PC-3 (cell line): ENCODE data around the gene TTLL9. TPM values are rescaled to one million over a fixed set of nuclear protein-coding genes. Genes with fewer than 3 reads are reported as not detected.

Source experiments
- ATAC-seq: fragments of 200-7000 bp; cut with Tn5 transposase; 2 replicates; pipeline ENCODE4 v1.9.1; 2020; ENCODE audit warnings: mild to moderate bottlenecking, moderate library complexity
- BruUV-seq: library from RNA; stranded (reverse); fragments of 400-500 nt; replicated peaks from 2 replicates; lab custom pipeline; 2021; lab: Mats Ljungman, UMichigan
- CTCF ChIA-PET: fragments of 300-600 bp; sonication (Branson Sonifier 250); formaldehyde crosslinking; loops from one replicate; lab custom pipeline; 2022; ENCODE audit warnings: antibody characterized with exemption; lab: Charles Lee
- POLR2A ChIA-PET: fragments of 300-600 bp; sonication (Branson Sonifier 250); formaldehyde crosslinking; loops from one replicate; lab custom pipeline; 2022; ENCODE audit warnings: antibody characterized with exemption; ENCODE audit not compliant: unreplicated experiment; lab: Charles Lee
- DNase-seq: peaks from one replicate; pipeline ENCODE4 v3.0.0-alpha.2; 2015
- H2AFZ ChIP-seq: fragments of 300-600 bp; sonication (generic); 2 replicates; pipeline ENCODE4 v1.6.0; 2016; ENCODE audit warnings: antibody characterized with exemption, low read length
- H3F3A ChIP-seq: fragments of 300-600 bp; sonication (generic); one replicate; pipeline ENCODE4 v1.6.0; 2017; ENCODE audit warnings: antibody characterized with exemption, low read length, control low read depth, mild to moderate bottlenecking; ENCODE audit not compliant: unreplicated experiment
- H3K27ac ChIP-seq: fragments of 300-600 bp; sonication (generic); 2 replicates; pipeline ENCODE4 v1.5.1; 2016; ENCODE audit warnings: mild to moderate bottlenecking, low read length
- H3K27me3 ChIP-seq: fragments of 300-600 bp; sonication (generic); 2 replicates; pipeline ENCODE4 v1.6.1; 2016; ENCODE audit warnings: low read length, mixed read lengths
- H3K36me3 ChIP-seq: fragments of 300-600 bp; sonication (generic); 2 replicates; pipeline ENCODE4 v1.6.1; 2016; ENCODE audit warnings: low read depth, mixed run types, low read length, mixed read lengths
- H3K4me1 ChIP-seq: fragments of 300-600 bp; sonication (generic); 2 replicates; pipeline ENCODE4 v1.5.1; 2016; ENCODE audit warnings: low read length; ENCODE audit not compliant: insufficient read depth
- H3K4me2 ChIP-seq: fragments of 300-600 bp; sonication (generic); 2 replicates; pipeline ENCODE4 v1.6.0; 2016; ENCODE audit warnings: low read length
- H3K4me3 ChIP-seq: fragments of 300-600 bp; sonication (generic); 2 replicates; pipeline ENCODE4 v1.5.1; 2016; ENCODE audit warnings: mild to moderate bottlenecking, low read length, mixed read lengths
- H3K79me2 ChIP-seq: fragments of 300-600 bp; sonication (generic); 2 replicates; pipeline ENCODE4 v1.6.1; 2017; ENCODE audit warnings: low read length, mixed read lengths
- H3K9ac ChIP-seq: fragments of 300-600 bp; sonication (generic); 2 replicates; pipeline ENCODE4 v1.6.0; 2016; ENCODE audit warnings: mild to moderate bottlenecking, low read length
- H3K9me2 ChIP-seq: fragments of 300-600 bp; sonication (generic); replicated peaks from 2 replicates; pipeline ENCODE4 v1.6.1; 2016; ENCODE audit warnings: mixed run types, low read length, mixed read lengths
- H3K9me3 ChIP-seq: fragments of 300-600 bp; sonication (generic); 2 replicates; pipeline ENCODE4 v1.6.1; 2016; ENCODE audit warnings: low read length, mixed read lengths
- H4K20me1 ChIP-seq: fragments of 300-600 bp; sonication (generic); 2 replicates; pipeline ENCODE4 v1.6.1; 2016; ENCODE audit warnings: low read length, mixed read lengths
- EZH2 ChIP-seq: fragments of 300-600 bp; sonication (generic); IDR thresholded peaks from one replicate; pipeline ENCODE4 v1.6.1; 2017; ENCODE audit warnings: antibody characterized with exemption, mild to moderate bottlenecking, low read length; ENCODE audit not compliant: unreplicated experiment
- EZH2phosphoT487 ChIP-seq: fragments of 300-600 bp; sonication (generic); IDR thresholded peaks from 2 replicates; pipeline ENCODE4 v1.6.1; 2018; ENCODE audit warnings: mild to moderate bottlenecking, antibody characterized with exemption, low read length, borderline replicate concordance
- intact Hi-C: fragments of 100-400 bp; cut with micrococcal nuclease; formaldehyde crosslinking; loops from 2 replicates; pipeline ENCODE4 v1.9.0; 2023
- total RNA-seq: library from RNA; depleted of rRNA; stranded (reverse); fragments of >200 nt; gene quantifications from 2 replicates; pipeline ENCODE4 v1.2.3, GENCODE V29; 2014
- TF ChIP-seq, protein P1 (sequence below): fragments of 300-600 bp; sonication (generic); conservative IDR thresholded peaks from 2 replicates; pipeline ENCODE4 v1.5.1; 2017; ENCODE audit warnings: antibody characterized with exemption, low read depth, mild to moderate bottlenecking, low read length

The TTLL9 gene
- total RNA-seq, 1 experiment from 2014 or later = not detected

DNA sequence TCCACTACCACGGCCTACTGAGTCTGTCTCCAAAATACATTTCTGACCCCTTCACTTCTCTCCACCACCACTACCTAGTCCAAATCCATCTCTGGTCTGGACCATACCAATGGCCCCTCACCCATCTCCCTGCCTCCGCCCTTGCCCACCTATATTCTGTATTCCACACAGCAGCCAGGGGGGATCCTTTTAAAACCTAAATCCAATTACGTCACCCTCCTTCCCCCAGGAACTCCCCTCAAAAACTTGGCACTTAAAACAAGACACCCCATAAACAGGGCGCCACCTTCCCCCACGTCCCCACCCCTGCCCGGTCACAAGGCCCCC is 80.7 kb downstream of the TTLL9 start:
- intact Hi-C loops = loop anchor here (5.0 kb wide), 1 partner anchor 81 kb away; no protein-coding TSS in a partner anchor
- peaks cover 6% of the 10 kb centered on the region for H3K27me3 ChIP-seq
- peak overlapping the region; percentile 94 for H2AFZ ChIP-seq
- peak overlapping the region; percentile 96 for H3K4me2 ChIP-seq
- H3K9ac ChIP-seq = peak overlapping the region; percentile 95
- POLR2A ChIA-PET = interaction anchor here (0.6 kb wide), 1 partner anchor 128 kb away, joined by 3 read pairs; no protein-coding TSS in a partner anchor
- H3K4me3 ChIP-seq = peak overlapping the region; percentile 98
- no TSS peak for BruUV-seq
- no peak overlapping the region for H3K27ac ChIP-seq
- DNase-seq = no peak
- H3K9me2 ChIP-seq = no peaks in the 10 kb centered on the region
- H3K9me3 ChIP-seq = no peaks in the 10 kb centered on the region
- ATAC-seq = no peak
- peaks cover 9% of the 10 kb centered on the region; the same call in 1 of the 2 replicates for H4K20me1 ChIP-seq
- CTCF ChIA-PET = interaction anchor here (0.8 to 1.3 kb wide), 3 partner anchors 98 to 104 kb away, joined by 4 to 23 read pairs (median 5); no protein-coding TSS in a partner anchor
- peaks cover 9% of the 10 kb centered on the region for H3K4me1 ChIP-seq
- peaks cover 24% of the 10 kb centered on the region for H3K79me2 ChIP-seq
- H3K36me3 ChIP-seq = peaks cover 30% of the 10 kb centered on the region
- H3F3A ChIP-seq = no peaks in the 10 kb centered on the region
- TF ChIP-seq EZH2 (no peak), EZH2phosphoT487 (no peak)

DNA sequence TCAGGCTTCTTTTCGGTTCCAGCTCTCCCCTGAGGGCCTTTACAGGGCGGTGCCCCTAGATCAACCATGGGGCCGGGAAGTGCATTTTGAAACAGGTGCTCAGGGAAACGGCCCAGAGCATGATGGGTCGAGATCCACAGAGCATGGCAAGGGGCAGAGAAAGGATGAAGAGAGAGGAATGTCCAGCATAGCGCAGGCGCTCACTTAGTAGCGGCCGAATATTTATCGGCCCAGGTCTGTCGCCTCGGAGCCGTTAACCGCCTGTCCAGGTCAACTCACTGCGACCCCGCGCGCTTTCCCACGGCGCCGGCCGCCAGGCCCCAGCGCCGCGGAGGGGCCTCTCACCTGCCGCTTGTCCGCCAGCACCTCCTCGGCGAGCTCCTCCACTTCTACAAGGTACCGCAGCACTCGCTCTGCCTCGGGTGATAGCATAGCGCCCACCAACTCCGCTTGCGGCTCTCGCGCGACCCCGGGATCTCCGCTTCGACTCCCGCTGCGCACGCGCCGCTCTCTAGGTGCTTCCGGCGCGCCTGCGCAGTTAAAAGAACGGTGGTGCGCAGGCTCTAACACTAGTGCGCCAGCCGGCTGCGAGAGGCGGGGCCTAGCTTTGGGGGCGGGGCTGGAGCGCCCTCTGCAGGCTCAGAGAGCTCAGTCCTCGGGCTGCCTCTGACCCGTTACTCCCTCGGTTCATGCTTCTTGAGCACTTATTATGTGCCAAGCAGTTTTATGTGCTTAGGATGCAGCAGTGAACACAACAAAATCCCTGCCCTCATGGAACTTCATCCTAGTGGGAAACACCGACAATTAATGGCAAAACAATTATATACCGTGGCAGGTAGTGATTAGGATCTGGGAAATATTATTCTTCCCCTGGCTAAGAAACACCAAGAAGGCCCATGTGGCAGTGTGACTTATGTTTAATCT is 81.4 kb downstream of the TTLL9 start, which contains the start of gene PDRG1:
PDRG1 (minus strand) TSS at position 517 of the 924 bp plus-strand sequence; CDS start at position 432, 85 bp downstream.
- H2AFZ ChIP-seq = peak within 1 kb of the TSS; percentile 94
- CTCF ChIA-PET = interaction anchor here (0.5 to 1.3 kb wide), 5 partner anchors 31 to 142 kb away, joined by 3 to 23 read pairs (median 4); no protein-coding TSS in a partner anchor
- ATAC-seq = peak; percentile 99

More for the DNA sequence above, 81.4 kb downstream of the TTLL9 start, which contains the start of gene PDRG1:
- intact Hi-C loops = loop anchor here (1.0 to 5.0 kb wide), 4 partner anchors 73 to 128 kb away; no protein-coding TSS in a partner anchor
- DNase-seq = peak; percentile 97
- H3K36me3 ChIP-seq = peaks cover 24% of the 10 kb centered on the region
- peak within 1 kb of the TSS; percentile 96 for H3K4me2 ChIP-seq
- peaks cover 13% of the 10 kb centered on the region for H3K27me3 ChIP-seq
- POLR2A ChIA-PET = interaction anchor here (0.6 kb wide), 1 partner anchor 165 kb away, joined by 4 read pairs; no protein-coding TSS in a partner anchor
- TF ChIP-seq EZH2 (no peak), EZH2phosphoT487 (no peak)
- TF ChIP-seq, protein P1, sequence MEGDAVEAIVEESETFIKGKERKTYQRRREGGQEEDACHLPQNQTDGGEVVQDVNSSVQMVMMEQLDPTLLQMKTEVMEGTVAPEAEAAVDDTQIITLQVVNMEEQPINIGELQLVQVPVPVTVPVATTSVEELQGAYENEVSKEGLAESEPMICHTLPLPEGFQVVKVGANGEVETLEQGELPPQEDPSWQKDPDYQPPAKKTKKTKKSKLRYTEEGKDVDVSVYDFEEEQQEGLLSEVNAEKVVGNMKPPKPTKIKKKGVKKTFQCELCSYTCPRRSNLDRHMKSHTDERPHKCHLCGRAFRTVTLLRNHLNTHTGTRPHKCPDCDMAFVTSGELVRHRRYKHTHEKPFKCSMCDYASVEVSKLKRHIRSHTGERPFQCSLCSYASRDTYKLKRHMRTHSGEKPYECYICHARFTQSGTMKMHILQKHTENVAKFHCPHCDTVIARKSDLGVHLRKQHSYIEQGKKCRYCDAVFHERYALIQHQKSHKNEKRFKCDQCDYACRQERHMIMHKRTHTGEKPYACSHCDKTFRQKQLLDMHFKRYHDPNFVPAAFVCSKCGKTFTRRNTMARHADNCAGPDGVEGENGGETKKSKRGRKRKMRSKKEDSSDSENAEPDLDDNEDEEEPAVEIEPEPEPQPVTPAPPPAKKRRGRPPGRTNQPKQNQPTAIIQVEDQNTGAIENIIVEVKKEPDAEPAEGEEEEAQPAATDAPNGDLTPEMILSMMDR = peak; percentile 93
- no peaks in the 10 kb centered on the region for H3F3A ChIP-seq
- H4K20me1 ChIP-seq = peaks cover 9% of the 10 kb centered on the region; the same call in 1 of the 2 replicates
- H3K9ac ChIP-seq = peak within 1 kb of the TSS; percentile 95
- H3K4me1 ChIP-seq = peaks cover 9% of the 10 kb centered on the region
- BruUV-seq = TSS peak; percentile 52
- no peak within 1 kb of the TSS for H3K27ac ChIP-seq
- H3K9me2 ChIP-seq = no peaks in the 10 kb centered on the region
- H3K4me3 ChIP-seq = peak within 1 kb of the TSS; percentile 98
- H3K79me2 ChIP-seq = peaks cover 24% of the 10 kb centered on the region
- no peaks in the 10 kb centered on the region for H3K9me3 ChIP-seq
